Keratinocyte (primary cell): ENCODE data around the gene NR5A1. TPM values are rescaled to one million over a fixed set of nuclear protein-coding genes. Genes with fewer than 3 reads are reported as not detected.

ENCODE experiments used
- DNase-seq: peaks from one replicate; pipeline ENCODE4 v3.0.0-alpha.2; 2011; ENCODE audit warnings: low read depth, missing footprints, low spot score
- FAIRE-seq: peaks from 2 replicates; lab custom pipeline; 2011; peaks lifted over from hg19 to GRCh38; lab: Jason Lieb, UNC
- H2AFZ ChIP-seq: 2 replicates; pipeline ENCODE4 v1.6.0; 2012; ENCODE audit warnings: low read length, control low read depth, inconsistent platforms; ENCODE audit not compliant: control insufficient read depth
- H3K27ac ChIP-seq: 2 replicates; pipeline ENCODE4 v1.5.1; 2011; ENCODE audit warnings: low read length; ENCODE audit not compliant: control insufficient read depth, insufficient read depth
- H3K27me3 ChIP-seq: 3 replicates; pipeline ENCODE4 v1.6.0; 2011; ENCODE audit warnings: low read length; ENCODE audit not compliant: control insufficient read depth, insufficient read depth; ENCODE audit errors: extremely low read depth
- H3K36me3 ChIP-seq, 2 experiments: 2 replicates in 1 of 2; 3 replicates in 1 of 2; pipeline ENCODE4 v1.5.1; 2011; ENCODE audit warnings: low read length in 2 of 2, mild to moderate bottlenecking in 1 of 2; ENCODE audit not compliant: control insufficient read depth in 2 of 2, insufficient read depth in 2 of 2; ENCODE audit errors: extremely low read depth in 1 of 2
- H3K4me1 ChIP-seq: 3 replicates; pipeline ENCODE4 v1.5.1; 2011; ENCODE audit warnings: low read length; ENCODE audit not compliant: control insufficient read depth, insufficient read depth; ENCODE audit errors: extremely low read depth
- H3K4me2 ChIP-seq: 3 replicates; pipeline ENCODE4 v1.6.0; 2011; ENCODE audit warnings: low read depth, low read length; ENCODE audit not compliant: control insufficient read depth, insufficient read depth; ENCODE audit errors: extremely low read depth
- H3K4me3 ChIP-seq, 3 experiments: fragments of 200-600 bp in 1 of 3; sonication (generic) in 1 of 3; 2 replicates in 2 of 3; 3 replicates in 1 of 3; pipeline ENCODE4 v1.5.1; 2011 to 2016; ENCODE audit warnings: low read length in 3 of 3, mild to moderate bottlenecking in 3 of 3, control low read depth in 2 of 3, inconsistent platforms in 1 of 3, low read depth in 1 of 3, mixed read lengths in 1 of 3, mixed run types in 1 of 3, moderate library complexity in 1 of 3; ENCODE audit not compliant: control insufficient read depth in 2 of 3, insufficient read depth in 2 of 3; ENCODE audit errors: extremely low read depth in 1 of 3
- H3K79me2 ChIP-seq: 2 replicates; pipeline ENCODE4 v1.6.0; 2012; ENCODE audit warnings: low read length; ENCODE audit not compliant: control insufficient read depth, insufficient read depth
- H3K9ac ChIP-seq: 3 replicates; pipeline ENCODE4 v1.6.0; 2011; ENCODE audit warnings: low read length; ENCODE audit not compliant: control insufficient read depth, insufficient read depth; ENCODE audit errors: extremely low read depth
- H3K9me1 ChIP-seq: 3 replicates; pipeline ENCODE4 v1.6.0; 2011; ENCODE audit warnings: low read length; ENCODE audit not compliant: control insufficient read depth, insufficient read depth; ENCODE audit errors: extremely low read depth
- H3K9me3 ChIP-seq: 2 replicates; pipeline ENCODE4 v1.5.1; 2012; ENCODE audit warnings: low read depth, low read length; ENCODE audit not compliant: control insufficient read depth
- H4K20me1 ChIP-seq: 3 replicates; pipeline ENCODE4 v1.6.0; 2011; ENCODE audit warnings: low read length; ENCODE audit not compliant: control insufficient read depth, insufficient read depth; ENCODE audit errors: extremely low read depth
- EZH2 ChIP-seq: IDR thresholded peaks from one replicate; pipeline ENCODE4 v1.6.1; 2012; ENCODE audit warnings: inconsistent platforms, mild to moderate bottlenecking, low read length, moderate library complexity
- dilution Hi-C: fragments of 300-500 bp; cut with MboI; formaldehyde crosslinking; loops from one replicate; pipeline ENCODE4 v1.7.0; 2020; ENCODE audit warnings: low sequenced_read_pairs; ENCODE audit not compliant: extremely low pct_ligation_motif_present
- polyA plus RNA-seq, 5 experiments: library from polyadenylated mRNA; depleted of rRNA in 3 of 5; stranded (reverse) in 3 of 5; stranded (forward) in 1 of 5; unstranded in 1 of 5; fragments of >200 nt; gene quantifications; 1 replicate in 1 of 5; 2 replicates in 3 of 5; 3 replicates in 1 of 5; pipeline versions ENCODE4 v1.2.1 to v1.2.3, GENCODE V29; 2011 to 2012; ENCODE audit warnings: missing spikeins in 2 of 5, low read depth in 1 of 5, low replicate concordance in 1 of 5
- TF ChIP-seq, protein P1 (sequence below), 3 experiments: IDR thresholded peaks in 1 of 3; conservative IDR thresholded peaks in 1 of 3; optimal IDR thresholded peaks in 1 of 3; 2 replicates in 2 of 3; 3 replicates in 1 of 3; pipeline versions ENCODE3 to v1.5.1; 2011; ENCODE audit warnings: low read length in 3 of 3, mild to moderate bottlenecking in 3 of 3, moderate library complexity in 2 of 3, control low read depth in 1 of 3, inconsistent platforms in 1 of 3; ENCODE audit not compliant: insufficient read depth in 2 of 3; ENCODE audit errors: extremely low read depth in 1 of 3

Gene NR5A1
- polyA plus RNA-seq, 1 donor (not counting 4 experiments of a cell fraction or from before 2014, with no cell fraction given), result not detected

DNA sequence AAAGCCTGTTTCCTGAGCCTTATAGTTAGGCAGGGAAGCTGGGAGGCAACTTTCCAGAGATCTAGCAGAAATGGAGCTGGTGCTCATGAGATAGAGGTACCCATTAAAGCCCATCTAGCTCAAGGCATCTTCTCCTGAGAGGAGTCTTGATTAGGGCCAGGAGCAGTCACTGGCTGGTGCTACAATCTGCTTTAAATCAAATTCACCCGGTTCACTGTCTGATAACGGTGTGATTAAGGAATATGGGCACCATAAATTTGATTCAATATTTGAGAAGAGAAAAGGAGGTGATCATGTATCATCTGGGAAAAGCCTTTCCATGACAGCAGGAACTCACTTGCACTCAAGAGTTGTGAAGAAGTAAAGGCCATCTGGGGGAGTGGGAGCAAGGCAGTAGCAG is 23.9 kb upstream of the NR5A1 start:
- dilution Hi-C loops, result loop anchor here (25.0 kb wide), 1 partner anchor 144 kb away; no protein-coding TSS in a partner anchor
- no peak overlapping the region for H3K27ac ChIP-seq
- no peaks in the 10 kb centered on the region for H4K20me1 ChIP-seq
- no peaks in the 10 kb centered on the region for H3K9me3 ChIP-seq
- H3K36me3 ChIP-seq, result peaks cover 0 to 4% of the 10 kb centered on the region in 2 experiments
- H3K27me3 ChIP-seq, result no peaks in the 10 kb centered on the region
- H3K9ac ChIP-seq, result no peak overlapping the region
- no peak for FAIRE-seq
- no peaks in the 10 kb centered on the region for H3K79me2 ChIP-seq
- no peak overlapping the region for H2AFZ ChIP-seq
- TF ChIP-seq EZH2, result no peak
- TF ChIP-seq, protein P1, sequence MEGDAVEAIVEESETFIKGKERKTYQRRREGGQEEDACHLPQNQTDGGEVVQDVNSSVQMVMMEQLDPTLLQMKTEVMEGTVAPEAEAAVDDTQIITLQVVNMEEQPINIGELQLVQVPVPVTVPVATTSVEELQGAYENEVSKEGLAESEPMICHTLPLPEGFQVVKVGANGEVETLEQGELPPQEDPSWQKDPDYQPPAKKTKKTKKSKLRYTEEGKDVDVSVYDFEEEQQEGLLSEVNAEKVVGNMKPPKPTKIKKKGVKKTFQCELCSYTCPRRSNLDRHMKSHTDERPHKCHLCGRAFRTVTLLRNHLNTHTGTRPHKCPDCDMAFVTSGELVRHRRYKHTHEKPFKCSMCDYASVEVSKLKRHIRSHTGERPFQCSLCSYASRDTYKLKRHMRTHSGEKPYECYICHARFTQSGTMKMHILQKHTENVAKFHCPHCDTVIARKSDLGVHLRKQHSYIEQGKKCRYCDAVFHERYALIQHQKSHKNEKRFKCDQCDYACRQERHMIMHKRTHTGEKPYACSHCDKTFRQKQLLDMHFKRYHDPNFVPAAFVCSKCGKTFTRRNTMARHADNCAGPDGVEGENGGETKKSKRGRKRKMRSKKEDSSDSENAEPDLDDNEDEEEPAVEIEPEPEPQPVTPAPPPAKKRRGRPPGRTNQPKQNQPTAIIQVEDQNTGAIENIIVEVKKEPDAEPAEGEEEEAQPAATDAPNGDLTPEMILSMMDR (optimal IDR thresholded peaks at IDR 0.05 in 1 of 3, IDR thresholded peaks at IDR 0.05 in 1 of 3, conservative IDR thresholded peaks at IDR 0.05 in 1 of 3; ENCODE audit: extremely low read depth in 1 of 3, insufficient read depth in 2 of 3, low read length in 3 of 3), result no peak
- no peak for DNase-seq
- no peak overlapping the region for H3K4me2 ChIP-seq
- H3K4me1 ChIP-seq, result no peaks in the 10 kb centered on the region
- no peak overlapping the region for H3K4me3 ChIP-seq
- H3K9me1 ChIP-seq, result no peaks in the 10 kb centered on the region

DNA sequence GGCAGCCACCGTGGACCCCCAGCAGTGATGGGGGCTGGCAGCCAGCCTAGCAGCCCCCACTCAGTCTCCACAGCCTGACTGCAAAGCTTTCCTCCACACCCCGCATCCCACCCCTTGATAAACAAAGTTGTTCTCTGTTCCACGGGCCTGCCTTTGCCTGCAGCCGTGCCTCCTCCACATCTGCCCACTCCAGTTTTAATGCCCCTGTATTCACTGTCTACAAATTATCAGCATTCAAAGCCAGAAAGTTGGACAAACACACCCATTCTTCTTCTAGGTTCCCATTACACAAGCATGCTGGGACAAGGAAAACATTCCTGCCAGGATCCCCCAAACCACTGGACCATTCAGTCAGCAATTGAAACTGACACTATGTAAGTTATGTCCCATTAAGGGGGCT is 23.0 kb upstream of the NR5A1 start:
- H3K9ac ChIP-seq, result no peak overlapping the region
- H3K9me1 ChIP-seq, result no peaks in the 10 kb centered on the region
- DNase-seq (no peak), FAIRE-seq (no peak)
- H3K27me3 ChIP-seq, result no peaks in the 10 kb centered on the region
- H3K4me2 ChIP-seq, result no peak overlapping the region
- H2AFZ ChIP-seq, result no peak overlapping the region
- no peak for TF ChIP-seq EZH2
- TF ChIP-seq, protein P1 (optimal IDR thresholded peaks at IDR 0.05 in 1 of 3, IDR thresholded peaks at IDR 0.05 in 1 of 3, conservative IDR thresholded peaks at IDR 0.05 in 1 of 3; ENCODE audit: extremely low read depth in 1 of 3, insufficient read depth in 2 of 3, low read length in 3 of 3), result no peak
- dilution Hi-C loops, result loop anchor here (25.0 kb wide), 1 partner anchor 143 kb away; no protein-coding TSS in a partner anchor
- H3K36me3 ChIP-seq, result peaks cover 0 to 4% of the 10 kb centered on the region in 2 experiments
- H3K79me2 ChIP-seq, result no peaks in the 10 kb centered on the region
- H3K4me1 ChIP-seq, result no peaks in the 10 kb centered on the region
- no peaks in the 10 kb centered on the region for H4K20me1 ChIP-seq
- no peak overlapping the region for H3K27ac ChIP-seq
- H3K9me3 ChIP-seq, result no peaks in the 10 kb centered on the region
- H3K4me3 ChIP-seq, result no peak overlapping the region
